ENCODE measurements around the gene MEF2C. TPM values are rescaled to one million over a fixed set of nuclear protein-coding genes. Genes with fewer than 3 reads are reported as not detected.

Gene MEF2C
- total and polyA plus RNA-seq, 2 experiments from 2014 or later, result 0.97 to 1.6 TPM

GRCh38 chr5:88895681-88896501 lies 12.9 kb upstream of the MEF2C start (continued):
- TF ChIP-seq CTCF (conservative IDR thresholded peaks at IDR 0.05; ENCODE audit: low read depth in 2 of 2), result no peak

- no peaks in the 10 kb centered on the region for H3K36me3 ChIP-seq (ENCODE audit: insufficient read depth)
- Mint-ChIP-seq H3K9me3 (no peaks in the 10 kb centered on the region), H3K36me3 (ENCODE audit: low read depth) (no peaks in the 10 kb centered on the region), H3K27me3 (ENCODE audit: insufficient read depth, low read depth, poor library complexity) (peaks cover 10% of the 10 kb centered on the region), H3K4me3 (no peak overlapping the region), H3K4me1 (peaks cover 35% of the 10 kb centered on the region), H3K27ac (no peak overlapping the region)
- peaks cover 26% of the 10 kb centered on the region for H3K4me1 ChIP-seq (ENCODE audit: insufficient read depth)
- no peaks in the 10 kb centered on the region for H4K20me1 ChIP-seq (replicated peaks; ENCODE audit: insufficient read depth)
- H3K27me3 ChIP-seq (ENCODE audit: insufficient read depth), result peaks cover 34% of the 10 kb centered on the region
- 0 out of 2 replicates have a peak, but pooled peaks cover 5% of the 10 kb centered on the region for H3F3A ChIP-seq (replicated peaks; ENCODE audit: low read depth)
- H3K4me3 ChIP-seq, result no peak overlapping the region
- H2AFZ ChIP-seq, result no peak overlapping the region
- no peak for ATAC-seq
- H3K4me2 ChIP-seq, result no peak overlapping the region
- H3K9me2 ChIP-seq (ENCODE audit: insufficient read depth), result 0 out of 2 replicates have a peak, but pooled peaks cover 3% of the 10 kb centered on the region
- H3K27ac ChIP-seq (ENCODE audit: low read depth), result no peak overlapping the region
- H3K79me2 ChIP-seq (replicated peaks; ENCODE audit: insufficient read depth), result no peaks in the 10 kb centered on the region
- DNase-seq (ENCODE audit: low spot score), result no peak
- TF ChIP-seq, protein P1, sequence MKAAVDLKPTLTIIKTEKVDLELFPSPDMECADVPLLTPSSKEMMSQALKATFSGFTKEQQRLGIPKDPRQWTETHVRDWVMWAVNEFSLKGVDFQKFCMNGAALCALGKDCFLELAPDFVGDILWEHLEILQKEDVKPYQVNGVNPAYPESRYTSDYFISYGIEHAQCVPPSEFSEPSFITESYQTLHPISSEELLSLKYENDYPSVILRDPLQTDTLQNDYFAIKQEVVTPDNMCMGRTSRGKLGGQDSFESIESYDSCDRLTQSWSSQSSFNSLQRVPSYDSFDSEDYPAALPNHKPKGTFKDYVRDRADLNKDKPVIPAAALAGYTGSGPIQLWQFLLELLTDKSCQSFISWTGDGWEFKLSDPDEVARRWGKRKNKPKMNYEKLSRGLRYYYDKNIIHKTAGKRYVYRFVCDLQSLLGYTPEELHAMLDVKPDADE (IDR thresholded peaks at IDR 0.05), result no peak
- TF ChIP-seq ZNF331 (CRISPR knock-in tag; IDR thresholded peaks at IDR 0.05; ENCODE audit: low read depth), result no peak
- TF ChIP-seq STAT1 (IDR thresholded peaks at IDR 0.05; ENCODE audit: unreplicated experiment), result no peak
- no peak for TF ChIP-seq NANOG (IDR thresholded peaks at IDR 0.05; ENCODE audit: borderline replicate concordance)
- TF ChIP-seq CREB1 (CRISPR knock-in tag; IDR thresholded peaks at IDR 0.05; ENCODE audit: low read depth), result no peak
- TF ChIP-seq, protein P2, sequence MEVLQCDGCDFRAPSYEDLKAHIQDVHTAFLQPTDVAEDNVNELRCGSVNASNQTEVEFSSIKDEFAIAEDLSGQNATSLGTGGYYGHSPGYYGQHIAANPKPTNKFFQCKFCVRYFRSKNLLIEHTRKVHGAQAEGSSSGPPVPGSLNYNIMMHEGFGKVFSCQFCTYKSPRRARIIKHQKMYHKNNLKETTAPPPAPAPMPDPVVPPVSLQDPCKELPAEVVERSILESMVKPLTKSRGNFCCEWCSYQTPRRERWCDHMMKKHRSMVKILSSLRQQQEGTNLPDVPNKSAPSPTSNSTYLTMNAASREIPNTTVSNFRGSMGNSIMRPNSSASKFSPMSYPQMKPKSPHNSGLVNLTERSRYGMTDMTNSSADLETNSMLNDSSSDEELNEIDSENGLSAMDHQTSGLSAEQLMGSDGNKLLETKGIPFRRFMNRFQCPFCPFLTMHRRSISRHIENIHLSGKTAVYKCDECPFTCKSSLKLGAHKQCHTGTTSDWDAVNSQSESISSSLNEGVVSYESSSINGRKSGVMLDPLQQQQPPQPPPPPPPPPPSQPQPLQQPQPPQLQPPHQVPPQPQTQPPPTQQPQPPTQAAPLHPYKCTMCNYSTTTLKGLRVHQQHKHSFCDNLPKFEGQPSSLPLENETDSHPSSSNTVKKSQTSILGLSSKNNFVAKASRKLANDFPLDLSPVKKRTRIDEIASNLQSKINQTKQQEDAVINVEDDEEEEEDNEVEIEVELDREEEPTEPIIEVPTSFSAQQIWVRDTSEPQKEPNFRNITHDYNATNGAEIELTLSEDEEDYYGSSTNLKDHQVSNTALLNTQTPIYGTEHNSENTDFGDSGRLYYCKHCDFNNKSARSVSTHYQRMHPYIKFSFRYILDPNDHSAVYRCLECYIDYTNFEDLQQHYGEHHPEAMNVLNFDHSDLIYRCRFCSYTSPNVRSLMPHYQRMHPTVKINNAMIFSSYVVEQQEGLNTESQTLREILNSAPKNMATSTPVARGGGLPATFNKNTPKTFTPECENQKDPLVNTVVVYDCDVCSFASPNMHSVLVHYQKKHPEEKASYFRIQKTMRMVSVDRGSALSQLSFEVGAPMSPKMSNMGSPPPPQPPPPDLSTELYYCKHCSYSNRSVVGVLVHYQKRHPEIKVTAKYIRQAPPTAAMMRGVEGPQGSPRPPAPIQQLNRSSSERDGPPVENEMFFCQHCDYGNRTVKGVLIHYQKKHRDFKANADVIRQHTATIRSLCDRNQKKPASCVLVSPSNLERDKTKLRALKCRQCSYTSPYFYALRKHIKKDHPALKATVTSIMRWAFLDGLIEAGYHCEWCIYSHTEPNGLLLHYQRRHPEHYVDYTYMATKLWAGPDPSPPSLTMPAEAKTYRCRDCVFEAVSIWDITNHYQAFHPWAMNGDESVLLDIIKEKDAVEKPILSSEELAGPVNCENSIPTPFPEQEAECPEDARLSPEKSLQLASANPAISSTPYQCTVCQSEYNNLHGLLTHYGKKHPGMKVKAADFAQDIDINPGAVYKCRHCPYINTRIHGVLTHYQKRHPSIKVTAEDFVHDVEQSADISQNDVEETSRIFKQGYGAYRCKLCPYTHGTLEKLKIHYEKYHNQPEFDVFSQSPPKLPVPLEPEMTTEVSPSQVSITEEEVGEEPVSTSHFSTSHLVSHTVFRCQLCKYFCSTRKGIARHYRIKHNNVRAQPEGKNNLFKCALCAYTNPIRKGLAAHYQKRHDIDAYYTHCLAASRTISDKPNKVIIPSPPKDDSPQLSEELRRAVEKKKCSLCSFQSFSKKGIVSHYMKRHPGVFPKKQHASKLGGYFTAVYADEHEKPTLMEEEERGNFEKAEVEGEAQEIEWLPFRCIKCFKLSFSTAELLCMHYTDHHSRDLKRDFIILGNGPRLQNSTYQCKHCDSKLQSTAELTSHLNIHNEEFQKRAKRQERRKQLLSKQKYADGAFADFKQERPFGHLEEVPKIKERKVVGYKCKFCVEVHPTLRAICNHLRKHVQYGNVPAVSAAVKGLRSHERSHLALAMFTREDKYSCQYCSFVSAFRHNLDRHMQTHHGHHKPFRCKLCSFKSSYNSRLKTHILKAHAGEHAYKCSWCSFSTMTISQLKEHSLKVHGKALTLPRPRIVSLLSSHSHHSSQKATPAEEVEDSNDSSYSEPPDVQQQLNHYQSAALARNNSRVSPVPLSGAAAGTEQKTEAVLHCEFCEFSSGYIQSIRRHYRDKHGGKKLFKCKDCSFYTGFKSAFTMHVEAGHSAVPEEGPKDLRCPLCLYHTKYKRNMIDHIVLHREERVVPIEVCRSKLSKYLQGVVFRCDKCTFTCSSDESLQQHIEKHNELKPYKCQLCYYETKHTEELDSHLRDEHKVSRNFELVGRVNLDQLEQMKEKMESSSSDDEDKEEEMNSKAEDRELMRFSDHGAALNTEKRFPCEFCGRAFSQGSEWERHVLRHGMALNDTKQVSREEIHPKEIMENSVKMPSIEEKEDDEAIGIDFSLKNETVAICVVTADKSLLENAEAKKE (CRISPR knock-in tag; IDR thresholded peaks at IDR 0.05), result no peak
- no peak for TF ChIP-seq REST (IDR thresholded peaks at IDR 0.05; ENCODE audit: unreplicated experiment)
- no peak for TF ChIP-seq CTCF (conservative IDR thresholded peaks at IDR 0.05; ENCODE audit: low read depth in 2 of 2)
These were observed 9.7 kb upstream of the MEF2C start for GRCh38 chr5:88892669-88893068.
